Heart left ventricle (tissue), 16 donors: Measurements from ENCODE around the gene EWSR1. TPM values are rescaled to one million over a fixed set of nuclear protein-coding genes. Genes with fewer than 3 reads are reported as not detected.

Experiments
- ATAC-seq, 4 donors: fragments of 200-7000 bp; cut with Tn5 transposase; one replicate each; pipeline ENCODE4 v1.9.1; 2020 to 2022; ENCODE audit warnings: moderate library complexity in 4 of 4, mild to moderate bottlenecking in 3 of 4, moderate number of reproducible peaks in 1 of 4
- DNase-seq, 5 donors: peaks; one replicate each; pipeline ENCODE4 v3.0.0-alpha.2; 2020
- H3K27ac ChIP-seq, 12 donors: fragments of 200-600 bp; sonication (generic) in 4 of 12; one replicate each; pipeline versions ENCODE4 v1.5.0 to v1.8.0; 2016 to 2022; ENCODE audit warnings: mild to moderate bottlenecking in 2 of 12
- H3K27me3 ChIP-seq, 9 donors: fragments of 200-600 bp; sonication (generic) in 2 of 9; one replicate each; pipeline versions ENCODE4 v1.5.1 to v1.8.0; 2016 to 2022; ENCODE audit warnings: mild to moderate bottlenecking in 3 of 9
- H3K36me3 ChIP-seq, 9 donors: fragments of 200-600 bp; sonication (generic) in 2 of 9; one replicate each; pipeline versions ENCODE4 v1.5.0 to v1.8.0; 2018 to 2022; ENCODE audit warnings: mild to moderate bottlenecking in 2 of 9
- H3K4me1 ChIP-seq, 12 donors: fragments of 200-600 bp; sonication (generic) in 4 of 12; one replicate each; pipeline versions ENCODE4 v1.5.0 to v1.8.0; 2016 to 2022; ENCODE audit warnings: mild to moderate bottlenecking in 3 of 12
- H3K4me3 ChIP-seq, 12 donors: fragments of 200-600 bp; sonication (generic) in 4 of 12; one replicate each; pipeline versions ENCODE4 v1.5.0 to v1.8.0; 2017 to 2022; ENCODE audit warnings: mild to moderate bottlenecking in 9 of 12, moderate library complexity in 4 of 12
- H3K9me3 ChIP-seq, 12 donors: fragments of 200-600 bp; sonication (generic) in 4 of 12; one replicate each; pipeline versions ENCODE4 v1.5.0 to v1.8.0; 2016 to 2022; ENCODE audit warnings: mild to moderate bottlenecking in 1 of 12
- POLR2A ChIP-seq, 2 donors: fragments of 450-650 bp; IDR thresholded peaks; one replicate each; pipeline ENCODE4 v1.6.1; 2017; ENCODE audit warnings: antibody characterized with exemption in 2 of 2, mild to moderate bottlenecking in 2 of 2, moderate library complexity in 2 of 2
- WGBS, 4 donors: extraction: QIAGEN DNeasy Blood & Tissue Kit in 2 of 4; methylation state at CpG; one replicate each; pipeline versions ENCODE4 v1.1.5 to v1.1.7; 2013 to 2018; 5-methylcytosine and 5-hydroxymethylcytosine counted together
- intact Hi-C, 10 donors: fragments of 100-400 bp; cut with DNase I; formaldehyde crosslinking; loops; one replicate each; pipeline versions ENCODE4 v1.11.1 to v1.14.2; 2022
- polyA plus RNA-seq, 2 donors: library from polyadenylated mRNA; stranded (reverse); fragments of 200-250 nt; gene quantifications; one replicate each; pipeline ENCODE4 v1.2.3, GENCODE V29; 2013
- total RNA-seq, 9 donors: library from RNA; depleted of rRNA in 2 of 9; stranded (reverse); fragments of >200 nt in 2 of 9; fragmentation: NEBNext Ultra II Directional in 3 of 9; extraction: Animal tissue kit (Norgen Biotek cat#: 25700) in 3 of 9; gene quantifications; one replicate each; pipeline versions ENCODE4 v1.1.0 to v1.2.4, GENCODE V29; 2016 to 2023
- TF ChIP-seq, protein P1 (sequence below), 12 donors: fragments of 200-600 bp; sonication (generic) in 4 of 12; IDR thresholded peaks; one replicate each; pipeline versions ENCODE4 v1.5.0 to v1.8.0; 2018 to 2022; ENCODE audit warnings: antibody characterized with exemption in 12 of 12, mild to moderate bottlenecking in 5 of 12
- donor health status: ischemic (EF 13 %, LVEDD 7.1; RV severe dilation, severe dysfunction).
- donor health status: healthy with polysubstance abuse.
- donor health status: DM: no; HTN: yes; CAD: no.
- donor health status: DM: no; HTN: no; CAD: no.
- donor health status: ischemic (EF 25% LVEDD 6.9; RV normal size, moderate dysfunction).
- donor health status: ischemic (EF 25% LVEDD 5.7; RV mildly dilated, moderate dysfunction).
- donor health status: healthy.
- donor health status: DM: yes; HTN: yes; CAD: no.
- donor health status: ischemic (EF 35%, LVEDD 5.7; RV mildly dilated, moderate dysfunction).
- donor health status: nonischemic (EF 11% LVEDD 7.7; RV severe dilation, severe dysfunction).
- donor health status: DM: yes; HTN: yes; CAD: no.
- donor health status: PGD.
- donor health status: ischemic (EF 29% LVEDD 5.4; RV normal size, mild dysfunction).
- donor health status: nonischemic (EF 23%, LVEDD 6.1; RV moderate dilation, normal function).

Gene EWSR1
- total and polyA plus RNA-seq, 11 donors, result 94.3 to 202 (median 138) TPM

DNA sequence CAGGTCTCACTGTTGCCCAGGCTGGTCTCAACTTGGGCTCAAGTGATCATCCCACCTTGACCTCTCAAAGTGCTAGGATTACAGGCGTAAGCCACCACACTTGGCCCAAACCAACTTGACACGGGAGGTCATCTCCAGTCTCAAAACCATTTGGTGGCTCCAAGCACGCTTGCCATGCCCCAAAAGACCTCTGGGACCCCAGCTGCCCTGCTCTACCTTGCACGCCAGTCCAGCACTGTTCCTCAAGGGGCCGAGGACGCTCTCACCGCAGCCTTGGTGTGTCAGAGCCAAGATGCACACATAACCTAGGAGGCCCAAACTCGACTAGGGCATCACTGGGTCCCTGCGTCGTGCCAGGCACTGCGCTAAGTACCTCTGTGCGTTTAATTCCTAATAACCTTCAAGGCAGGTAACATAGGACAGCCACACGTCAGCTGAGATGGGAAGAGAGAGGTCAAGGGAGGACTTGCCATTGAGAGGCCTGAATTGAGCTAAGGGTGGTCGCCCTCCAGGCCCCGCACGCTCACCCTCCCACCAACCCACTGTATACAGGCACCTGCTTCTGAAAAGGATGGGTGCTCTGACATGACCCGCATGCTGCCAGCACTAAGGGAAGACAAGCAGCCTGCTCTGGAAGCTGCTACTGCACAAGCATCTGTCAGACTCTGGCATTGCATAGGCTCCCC lies 33.8 kb downstream of the EWSR1 start:
- DNase-seq (peak in 1 of 5 donors; percentile 35), ATAC-seq (no peak)
- Histone ChIP-seq H3K36me3 (peaks cover 3 to 47% (median 41%) of the 10 kb centered on the region in 9 donors), H3K4me1 (peaks cover 0 to 22% (median 11%) of the 10 kb centered on the region in 12 donors), H3K27ac (peak overlapping the region in 2 of 12 donors; percentile 3 to 52), H3K27me3 (no peaks in the 10 kb centered on the region), H3K4me3 (no peak overlapping the region), H3K9me3 (no peaks in the 10 kb centered on the region)
- 91 to 93% (median 92%) methylated on average over 17 of the region's 17 CpGs for WGBS, 4 donors
- TF ChIP-seq, protein P1, sequence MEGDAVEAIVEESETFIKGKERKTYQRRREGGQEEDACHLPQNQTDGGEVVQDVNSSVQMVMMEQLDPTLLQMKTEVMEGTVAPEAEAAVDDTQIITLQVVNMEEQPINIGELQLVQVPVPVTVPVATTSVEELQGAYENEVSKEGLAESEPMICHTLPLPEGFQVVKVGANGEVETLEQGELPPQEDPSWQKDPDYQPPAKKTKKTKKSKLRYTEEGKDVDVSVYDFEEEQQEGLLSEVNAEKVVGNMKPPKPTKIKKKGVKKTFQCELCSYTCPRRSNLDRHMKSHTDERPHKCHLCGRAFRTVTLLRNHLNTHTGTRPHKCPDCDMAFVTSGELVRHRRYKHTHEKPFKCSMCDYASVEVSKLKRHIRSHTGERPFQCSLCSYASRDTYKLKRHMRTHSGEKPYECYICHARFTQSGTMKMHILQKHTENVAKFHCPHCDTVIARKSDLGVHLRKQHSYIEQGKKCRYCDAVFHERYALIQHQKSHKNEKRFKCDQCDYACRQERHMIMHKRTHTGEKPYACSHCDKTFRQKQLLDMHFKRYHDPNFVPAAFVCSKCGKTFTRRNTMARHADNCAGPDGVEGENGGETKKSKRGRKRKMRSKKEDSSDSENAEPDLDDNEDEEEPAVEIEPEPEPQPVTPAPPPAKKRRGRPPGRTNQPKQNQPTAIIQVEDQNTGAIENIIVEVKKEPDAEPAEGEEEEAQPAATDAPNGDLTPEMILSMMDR (IDR thresholded peaks at IDR 0.05), result no peak
- TF ChIP-seq POLR2A (IDR thresholded peaks at IDR 0.05), result no peak
- intact Hi-C loops, result loop anchor here in 1 of 10 donors (5.0 kb wide), 1 partner anchor 55 kb away; no protein-coding TSS in a partner anchor

GRCh38 chr22:29302402-29302680 lies 34.3 kb downstream of the EWSR1 start:
- no peaks in the 10 kb centered on the region for H3K27me3 ChIP-seq
- intact Hi-C loops, result loop anchor here in 1 of 10 donors (5.0 kb wide), 1 partner anchor 55 kb away; no protein-coding TSS in a partner anchor
- peaks cover 0 to 24% (median 11%) of the 10 kb centered on the region in 12 donors for H3K4me1 ChIP-seq
- TF ChIP-seq, protein P1 (IDR thresholded peaks at IDR 0.05), result no peak
- no peak for TF ChIP-seq POLR2A (IDR thresholded peaks at IDR 0.05)
- peak overlapping the region in 4 of 12 donors; percentile 3 to 63 (median 48) for H3K27ac ChIP-seq
- DNase-seq (no peak), ATAC-seq (no peak)
- WGBS, 4 donors, result 51 to 69% (median 60%) methylated on average over 2 of the region's 2 CpGs
- H3K9me3 ChIP-seq, result no peaks in the 10 kb centered on the region
- no peak overlapping the region for H3K4me3 ChIP-seq
- H3K36me3 ChIP-seq, result peaks cover 2 to 42% (median 36%) of the 10 kb centered on the region in 9 donors

DNA sequence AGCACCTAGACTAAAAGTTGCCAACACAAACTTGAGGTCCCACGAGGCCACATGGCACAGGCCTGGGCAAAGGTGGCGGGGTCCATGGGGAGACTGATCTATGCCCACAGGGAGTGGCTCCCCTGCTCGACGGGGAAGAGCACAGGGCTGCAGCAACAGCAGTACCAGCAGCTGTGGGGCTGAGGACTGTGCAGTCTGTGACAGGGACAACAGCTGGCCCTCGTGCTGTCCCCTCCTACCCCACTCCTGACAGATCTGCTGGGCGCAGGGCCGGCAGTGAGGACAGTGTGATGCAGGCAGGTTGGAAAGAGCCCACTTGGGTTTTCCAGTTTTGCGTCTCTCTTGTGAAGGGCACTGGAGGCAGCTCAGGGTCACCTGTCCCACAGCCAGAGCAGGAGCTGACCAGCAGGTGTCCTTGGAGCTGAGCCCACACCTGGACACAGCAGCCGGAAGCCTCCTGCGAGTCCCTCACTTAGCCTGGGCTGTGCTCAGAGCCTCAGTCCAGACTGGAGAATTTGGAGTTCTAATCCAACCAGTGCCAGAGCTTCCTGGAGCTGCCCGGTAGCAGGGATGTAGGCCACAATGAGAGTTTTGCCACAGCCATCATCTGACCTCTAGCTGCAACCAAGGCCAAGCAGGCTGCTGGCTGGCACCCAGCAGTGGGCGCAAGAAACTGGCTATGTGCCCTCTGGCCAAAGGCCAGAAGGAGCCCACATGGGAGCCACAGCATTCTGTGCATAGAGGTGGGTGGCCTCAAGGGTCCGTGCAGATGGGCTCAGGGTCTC lies 34.8 kb downstream of the EWSR1 start:
- peaks cover 0 to 37% (median 31%) of the 10 kb centered on the region in 9 donors for H3K36me3 ChIP-seq
- peak in 1 of 5 donors; percentile 52 for DNase-seq
- no peaks in the 10 kb centered on the region for H3K27me3 ChIP-seq
- ATAC-seq, result no peak
- H3K4me1 ChIP-seq, result peaks cover 0 to 29% (median 16%) of the 10 kb centered on the region in 12 donors
- no peaks in the 10 kb centered on the region for H3K9me3 ChIP-seq
- WGBS, 4 donors, result 46 to 53% (median 50%) methylated on average over 11 to 13 of the region's 13 CpGs
- no peak overlapping the region for H3K4me3 ChIP-seq
- peak overlapping the region in 7 of 12 donors; percentile 3 to 63 (median 35) for H3K27ac ChIP-seq
- no peak for TF ChIP-seq POLR2A (IDR thresholded peaks at IDR 0.05)
- TF ChIP-seq, protein P1 (IDR thresholded peaks at IDR 0.05), result no peak
- intact Hi-C loops, result loop anchor here in 1 of 10 donors (5.0 kb wide), 1 partner anchor 54 kb away; no protein-coding TSS in a partner anchor

DNA sequence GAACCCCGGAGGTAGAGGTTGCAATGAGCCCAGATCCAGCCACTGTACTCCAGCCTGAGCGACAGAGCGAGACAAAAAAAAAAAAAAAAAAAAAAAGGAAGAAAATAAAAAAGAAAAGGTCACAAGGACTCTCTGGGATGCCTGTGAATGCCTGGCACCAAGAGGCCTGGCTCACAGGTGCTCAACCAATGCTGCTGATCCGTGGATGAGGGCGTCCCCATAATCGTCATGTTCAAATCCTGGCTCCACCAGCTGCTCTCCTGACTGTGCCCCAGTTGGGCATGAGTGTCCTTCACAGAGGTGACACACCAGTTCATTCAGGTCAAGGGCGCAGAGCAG lies 37.7 kb downstream of the EWSR1 start:
- Histone ChIP-seq H3K27me3 (no peaks in the 10 kb centered on the region), H3K27ac (peak overlapping the region in 11 of 12 donors; percentile 86 to 95 (median 89)), H3K9me3 (no peaks in the 10 kb centered on the region), H3K4me1 (peaks cover 6 to 59% (median 45%) of the 10 kb centered on the region in 12 donors), H3K4me3 (peak overlapping the region in 9 of 12 donors; percentile 63 to 98 (median 91)), H3K36me3 (peaks cover 0 to 8% (median 2%) of the 10 kb centered on the region in 9 donors)
- DNase-seq (no peak), ATAC-seq (no peak)
- WGBS, 4 donors, result 48 to 53% (median 49%) methylated on average over 7 of the region's 7 CpGs
- intact Hi-C loops, result loop anchor here in 9 of 10 donors (1.0 to 5.0 kb wide), 10 partner anchors 35 to 1016 kb away; partner anchors contain the start of genes EWSR1 (in 3 of the 9) and RHBDD3 (in 1 of the 9)
- TF ChIP-seq, protein P1 (IDR thresholded peaks at IDR 0.05), result no peak
- TF ChIP-seq POLR2A (IDR thresholded peaks at IDR 0.05), result no peak
